HEK293 (cell line): ENCODE results near the gene PRR36.

Experiments used
- CTCF ChIA-PET: fragments of 350-600 bp; formaldehyde crosslinking; extraction: SDS; loops from one replicate; lab custom pipeline; 2021; ENCODE audit warnings: antibody characterized with exemption; lab: Yijun Ruan, JAX
- POLR2A ChIA-PET: fragments of 300-600 bp; formaldehyde crosslinking; extraction: SDS; loops from one replicate; lab custom pipeline; 2020; ENCODE audit warnings: antibody characterized with exemption, inconsistent platforms; lab: Yijun Ruan, JAX
- H3K27ac ChIP-seq: fragments of 200-500 bp; sonication (Bioruptor generic); 2 replicates; pipeline ENCODE4 v1.5.1; 2014; ENCODE audit warnings: low read depth, low read length, control low read depth, inconsistent platforms; ENCODE audit errors: extremely low read depth
- H3K36me3 ChIP-seq, 2 experiments: fragments of 200-500 bp in 1 of 2; sonication (Bioruptor generic) in 1 of 2; 1 replicate in 1 of 2; 2 replicates in 1 of 2; pipeline ENCODE4 v1.5.1; 2014 to 2017; ENCODE audit warnings: inconsistent platforms in 2 of 2, low read length in 2 of 2; ENCODE audit not compliant: control insufficient read depth in 2 of 2, insufficient read depth in 1 of 2
- H3K4me1 ChIP-seq: fragments of 200-500 bp; sonication (Bioruptor generic); 2 replicates; pipeline ENCODE4 v1.5.1; 2014; ENCODE audit warnings: mild to moderate bottlenecking, low read length, inconsistent platforms; ENCODE audit not compliant: control insufficient read depth, insufficient read depth
- H3K4me3 ChIP-seq: 2 replicates; pipeline ENCODE4 v1.5.1; 2011; ENCODE audit warnings: low read depth, mild to moderate bottlenecking, control low read depth, low read length, moderate library complexity
- H3K9me3 ChIP-seq: fragments of 200-500 bp; sonication (Bioruptor generic); 2 replicates; pipeline ENCODE4 v1.5.1; 2014; ENCODE audit warnings: low read depth, low read length, inconsistent platforms; ENCODE audit not compliant: control insufficient read depth, insufficient read depth
- BCL11B ChIP-seq: fragments of 450-650 bp; formaldehyde crosslinking; IDR thresholded peaks from 2 replicates; pipeline ENCODE4 v1.5.1; 2016; ENCODE audit warnings: low read depth, missing biosample characterization, missing genetic modification characterization
- GLI4 ChIP-seq: fragments of 450-650 bp; formaldehyde crosslinking; IDR thresholded peaks from 2 replicates; pipeline ENCODE4 v1.5.1; 2016; ENCODE audit warnings: missing biosample characterization, missing genetic modification characterization
- TRIM28 ChIP-seq: IDR thresholded peaks from 2 replicates; pipeline ENCODE4 v1.6.1; 2011; ENCODE audit warnings: low read length, control low read depth, borderline replicate concordance
- ZBTB20 ChIP-seq: fragments of 450-650 bp; formaldehyde crosslinking; IDR thresholded peaks from 2 replicates; pipeline ENCODE4 v1.5.1; 2016; ENCODE audit warnings: missing biosample characterization, missing genetic modification characterization
- ZBTB48 ChIP-seq: fragments of 450-650 bp; formaldehyde crosslinking; IDR thresholded peaks from 2 replicates; pipeline ENCODE4 v1.5.1; 2016; ENCODE audit warnings: missing biosample characterization, missing genetic modification characterization
- ZFP69B ChIP-seq: fragments of 450-650 bp; formaldehyde crosslinking; IDR thresholded peaks from 2 replicates; pipeline ENCODE4 v1.5.1; 2016; ENCODE audit warnings: missing biosample characterization, missing genetic modification characterization
- ZNF16 ChIP-seq: fragments of 450-650 bp; formaldehyde crosslinking; IDR thresholded peaks from 2 replicates; pipeline ENCODE4 v1.5.1; 2016; ENCODE audit warnings: low read depth, missing biosample characterization, missing genetic modification characterization
- ZNF174 ChIP-seq: fragments of 450-650 bp; formaldehyde crosslinking; IDR thresholded peaks from 2 replicates; pipeline ENCODE4 v1.5.0; 2017; ENCODE audit warnings: missing biosample characterization, mild to moderate bottlenecking, missing genetic modification characterization
- ZNF202 ChIP-seq: fragments of 450-650 bp; formaldehyde crosslinking; IDR thresholded peaks from 2 replicates; pipeline ENCODE4 v1.5.1; 2016; ENCODE audit warnings: missing biosample characterization, missing genetic modification characterization, borderline replicate concordance
- ZNF221 ChIP-seq: fragments of 450-650 bp; formaldehyde crosslinking; IDR thresholded peaks from 2 replicates; pipeline ENCODE4 v1.5.1; 2017; ENCODE audit warnings: missing biosample characterization, missing genetic modification characterization, borderline replicate concordance
- ZNF23 ChIP-seq: fragments of 450-650 bp; formaldehyde crosslinking; IDR thresholded peaks from 2 replicates; pipeline ENCODE4 v1.5.1; 2016; ENCODE audit warnings: missing biosample characterization, missing genetic modification characterization, borderline replicate concordance
- ZNF302 ChIP-seq: fragments of 450-650 bp; formaldehyde crosslinking; IDR thresholded peaks from 2 replicates; pipeline ENCODE4 v1.5.1; 2016; ENCODE audit warnings: missing biosample characterization, missing genetic modification characterization, low read depth
- ZNF514 ChIP-seq: fragments of 450-650 bp; formaldehyde crosslinking; IDR thresholded peaks from 2 replicates; pipeline ENCODE4 v1.5.1; 2016; ENCODE audit warnings: missing biosample characterization, missing genetic modification characterization
- ZNF558 ChIP-seq: fragments of 450-650 bp; formaldehyde crosslinking; IDR thresholded peaks from 2 replicates; pipeline ENCODE4 v1.5.1; 2016; ENCODE audit warnings: missing biosample characterization, missing genetic modification characterization
- ZNF585B ChIP-seq: fragments of 450-650 bp; formaldehyde crosslinking; IDR thresholded peaks from 2 replicates; pipeline ENCODE4 v1.5.1; 2016; ENCODE audit warnings: missing biosample characterization, missing genetic modification characterization
- ZNF623 ChIP-seq: fragments of 450-650 bp; formaldehyde crosslinking; IDR thresholded peaks from 2 replicates; pipeline ENCODE4 v1.5.1; 2016; ENCODE audit warnings: missing biosample characterization, missing genetic modification characterization
- ZNF624 ChIP-seq: fragments of 450-650 bp; formaldehyde crosslinking; IDR thresholded peaks from 2 replicates; pipeline ENCODE4 v1.5.1; 2017; ENCODE audit warnings: missing biosample characterization, missing genetic modification characterization
- ZNF664 ChIP-seq: fragments of 450-650 bp; formaldehyde crosslinking; IDR thresholded peaks from 2 replicates; pipeline ENCODE4 v1.5.1; 2016; ENCODE audit warnings: missing biosample characterization, missing genetic modification characterization
- ZNF670 ChIP-seq: fragments of 450-650 bp; formaldehyde crosslinking; IDR thresholded peaks from 2 replicates; pipeline ENCODE4 v1.5.1; 2016; ENCODE audit warnings: missing biosample characterization, missing genetic modification characterization, low read depth
- TF ChIP-seq, protein P1 (sequence below): fragments of 450-650 bp; formaldehyde crosslinking; IDR thresholded peaks from 2 replicates; pipeline ENCODE4 v1.5.1; 2017; ENCODE audit warnings: missing biosample characterization, missing genetic modification characterization
- TF ChIP-seq, protein P2 (sequence below): fragments of 450-650 bp; IDR thresholded peaks from 2 replicates; pipeline ENCODE4 v1.5.1; 2018; ENCODE audit warnings: missing biosample characterization, missing genetic modification characterization
- TF ChIP-seq, protein P3 (sequence below): fragments of 450-650 bp; formaldehyde crosslinking; IDR thresholded peaks from 2 replicates; pipeline ENCODE4 v1.5.1; 2016; ENCODE audit warnings: missing biosample characterization, missing genetic modification characterization
- TF ChIP-seq, protein P4 (sequence below): fragments of 450-650 bp; formaldehyde crosslinking; IDR thresholded peaks from 2 replicates; pipeline ENCODE4 v1.5.1; 2016; ENCODE audit warnings: missing biosample characterization, missing genetic modification characterization
- TF ChIP-seq, protein P5 (sequence below): fragments of 450-650 bp; formaldehyde crosslinking; IDR thresholded peaks from 2 replicates; pipeline ENCODE4 v1.5.1; 2016; ENCODE audit warnings: missing biosample characterization, missing genetic modification characterization, borderline replicate concordance

Gene PRR36

DNA sequence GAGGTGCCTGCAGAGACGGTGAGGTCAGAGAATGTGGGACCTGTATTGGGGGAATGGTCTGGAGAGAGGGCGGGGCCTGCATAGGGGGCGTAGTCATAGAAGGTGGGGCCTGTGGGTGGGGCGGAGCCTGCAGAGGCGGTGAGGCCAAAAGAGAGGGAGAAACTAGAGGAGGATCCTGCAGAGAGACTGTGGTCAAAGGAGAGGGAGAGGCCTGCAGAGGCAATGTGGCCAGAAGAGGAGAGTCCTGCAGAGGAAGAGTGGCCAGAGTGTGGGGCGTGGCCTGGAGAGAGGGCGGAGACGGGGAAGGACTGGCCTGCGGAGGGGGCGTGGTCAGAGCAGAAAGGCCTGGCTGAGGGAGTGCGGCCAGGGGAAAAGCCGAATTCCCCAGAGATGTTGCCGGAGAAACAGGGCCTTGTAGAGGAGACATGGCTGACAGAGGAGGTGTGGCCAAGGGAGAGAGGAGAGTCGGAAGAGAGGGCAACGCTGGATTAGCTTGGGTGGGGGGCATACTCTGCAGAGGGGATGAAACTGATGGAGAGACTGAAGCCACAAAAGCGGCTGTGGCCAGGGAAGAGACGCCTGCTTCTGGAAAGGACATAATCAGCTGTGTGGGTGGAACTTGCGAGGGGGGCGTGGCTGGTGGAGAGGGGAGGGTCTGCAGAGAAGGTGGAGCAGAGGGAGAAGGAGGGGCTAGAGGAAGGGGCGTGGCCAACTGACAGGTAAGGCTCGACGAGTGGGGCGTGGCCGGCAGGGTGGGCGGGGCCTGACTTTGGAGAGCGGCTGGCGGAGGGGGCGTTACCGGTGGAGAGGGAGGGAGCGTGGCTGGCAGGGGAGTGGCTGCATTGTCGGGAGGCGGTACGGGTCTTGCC is 2.5 kb downstream of the PRR36 start:
- peaks cover 6% of the 10 kb centered on the region for H3K4me1 ChIP-seq
- no peaks in the 10 kb centered on the region for H3K9me3 ChIP-seq
- no peaks in the 10 kb centered on the region for H3K36me3 ChIP-seq
- peak overlapping the region; percentile 12; the same call in 1 of the 2 replicates for H3K4me3 ChIP-seq
- CTCF ChIA-PET: interaction anchor here (0.6 to 1.6 kb wide), 4 partner anchors 11 to 356 kb away, joined by 3 to 4 read pairs (median 4); no protein-coding TSS in a partner anchor
- POLR2A ChIA-PET: interaction anchor here (0.6 to 2.5 kb wide), 6 partner anchors 12 to 53 kb away, joined by 3 to 15 read pairs (median 5); partner anchors contain the start of genes LRRC8E, MAP2K7 and SNAPC2
- peak overlapping the region; percentile 56 for H3K27ac ChIP-seq
- TF ChIP-seq BCL11B (tag by site-specific recombination) (peak; percentile 91), TRIM28 (no peak), ZNF23 (tag by site-specific recombination) (no peak), ZNF202 (no peak), ZFP69B (tag by site-specific recombination) (no peak; the same call in 1 of the 2 replicates), ZNF585B (tag by site-specific recombination) (no peak), ZBTB20 (no peak; the same call in 1 of the 2 replicates), ZNF670 (tag by site-specific recombination) (no peak), ZNF514 (tag by site-specific recombination) (no peak), ZNF302 (no peak), ZNF664 (tag by site-specific recombination) (no peak), ZBTB48 (tag by site-specific recombination) (no peak), ZNF624 (tag by site-specific recombination) (no peak), ZNF16 (tag by site-specific recombination) (no peak; the same call in 1 of the 2 replicates), ZNF623 (tag by site-specific recombination) (no peak), ZNF174 (tag by site-specific recombination) (no peak), GLI4 (tag by site-specific recombination) (no peak), ZNF221 (no peak), ZNF558 (no peak)
- TF ChIP-seq, protein P1, sequence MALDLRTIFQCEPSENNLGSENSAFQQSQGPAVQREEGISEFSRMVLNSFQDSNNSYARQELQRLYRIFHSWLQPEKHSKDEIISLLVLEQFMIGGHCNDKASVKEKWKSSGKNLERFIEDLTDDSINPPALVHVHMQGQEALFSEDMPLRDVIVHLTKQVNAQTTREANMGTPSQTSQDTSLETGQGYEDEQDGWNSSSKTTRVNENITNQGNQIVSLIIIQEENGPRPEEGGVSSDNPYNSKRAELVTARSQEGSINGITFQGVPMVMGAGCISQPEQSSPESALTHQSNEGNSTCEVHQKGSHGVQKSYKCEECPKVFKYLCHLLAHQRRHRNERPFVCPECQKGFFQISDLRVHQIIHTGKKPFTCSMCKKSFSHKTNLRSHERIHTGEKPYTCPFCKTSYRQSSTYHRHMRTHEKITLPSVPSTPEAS (tag by site-specific recombination): no peak
- TF ChIP-seq, protein P2, sequence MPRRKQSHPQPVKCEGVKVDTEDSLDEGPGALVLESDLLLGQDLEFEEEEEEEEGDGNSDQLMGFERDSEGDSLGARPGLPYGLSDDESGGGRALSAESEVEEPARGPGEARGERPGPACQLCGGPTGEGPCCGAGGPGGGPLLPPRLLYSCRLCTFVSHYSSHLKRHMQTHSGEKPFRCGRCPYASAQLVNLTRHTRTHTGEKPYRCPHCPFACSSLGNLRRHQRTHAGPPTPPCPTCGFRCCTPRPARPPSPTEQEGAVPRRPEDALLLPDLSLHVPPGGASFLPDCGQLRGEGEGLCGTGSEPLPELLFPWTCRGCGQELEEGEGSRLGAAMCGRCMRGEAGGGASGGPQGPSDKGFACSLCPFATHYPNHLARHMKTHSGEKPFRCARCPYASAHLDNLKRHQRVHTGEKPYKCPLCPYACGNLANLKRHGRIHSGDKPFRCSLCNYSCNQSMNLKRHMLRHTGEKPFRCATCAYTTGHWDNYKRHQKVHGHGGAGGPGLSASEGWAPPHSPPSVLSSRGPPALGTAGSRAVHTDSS (tag by site-specific recombination): no peak
- TF ChIP-seq, protein P3, sequence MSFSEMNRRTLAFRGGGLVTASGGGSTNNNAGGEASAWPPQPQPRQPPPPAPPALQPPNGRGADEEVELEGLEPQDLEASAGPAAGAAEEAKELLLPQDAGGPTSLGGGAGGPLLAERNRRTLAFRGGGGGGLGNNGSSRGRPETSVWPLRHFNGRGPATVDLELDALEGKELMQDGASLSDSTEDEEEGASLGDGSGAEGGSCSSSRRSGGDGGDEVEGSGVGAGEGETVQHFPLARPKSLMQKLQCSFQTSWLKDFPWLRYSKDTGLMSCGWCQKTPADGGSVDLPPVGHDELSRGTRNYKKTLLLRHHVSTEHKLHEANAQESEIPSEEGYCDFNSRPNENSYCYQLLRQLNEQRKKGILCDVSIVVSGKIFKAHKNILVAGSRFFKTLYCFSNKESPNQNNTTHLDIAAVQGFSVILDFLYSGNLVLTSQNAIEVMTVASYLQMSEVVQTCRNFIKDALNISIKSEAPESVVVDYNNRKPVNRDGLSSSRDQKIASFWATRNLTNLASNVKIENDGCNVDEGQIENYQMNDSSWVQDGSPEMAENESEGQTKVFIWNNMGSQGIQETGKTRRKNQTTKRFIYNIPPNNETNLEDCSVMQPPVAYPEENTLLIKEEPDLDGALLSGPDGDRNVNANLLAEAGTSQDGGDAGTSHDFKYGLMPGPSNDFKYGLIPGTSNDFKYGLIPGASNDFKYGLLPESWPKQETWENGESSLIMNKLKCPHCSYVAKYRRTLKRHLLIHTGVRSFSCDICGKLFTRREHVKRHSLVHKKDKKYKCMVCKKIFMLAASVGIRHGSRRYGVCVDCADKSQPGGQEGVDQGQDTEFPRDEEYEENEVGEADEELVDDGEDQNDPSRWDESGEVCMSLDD: no peak
- TF ChIP-seq, protein P4, sequence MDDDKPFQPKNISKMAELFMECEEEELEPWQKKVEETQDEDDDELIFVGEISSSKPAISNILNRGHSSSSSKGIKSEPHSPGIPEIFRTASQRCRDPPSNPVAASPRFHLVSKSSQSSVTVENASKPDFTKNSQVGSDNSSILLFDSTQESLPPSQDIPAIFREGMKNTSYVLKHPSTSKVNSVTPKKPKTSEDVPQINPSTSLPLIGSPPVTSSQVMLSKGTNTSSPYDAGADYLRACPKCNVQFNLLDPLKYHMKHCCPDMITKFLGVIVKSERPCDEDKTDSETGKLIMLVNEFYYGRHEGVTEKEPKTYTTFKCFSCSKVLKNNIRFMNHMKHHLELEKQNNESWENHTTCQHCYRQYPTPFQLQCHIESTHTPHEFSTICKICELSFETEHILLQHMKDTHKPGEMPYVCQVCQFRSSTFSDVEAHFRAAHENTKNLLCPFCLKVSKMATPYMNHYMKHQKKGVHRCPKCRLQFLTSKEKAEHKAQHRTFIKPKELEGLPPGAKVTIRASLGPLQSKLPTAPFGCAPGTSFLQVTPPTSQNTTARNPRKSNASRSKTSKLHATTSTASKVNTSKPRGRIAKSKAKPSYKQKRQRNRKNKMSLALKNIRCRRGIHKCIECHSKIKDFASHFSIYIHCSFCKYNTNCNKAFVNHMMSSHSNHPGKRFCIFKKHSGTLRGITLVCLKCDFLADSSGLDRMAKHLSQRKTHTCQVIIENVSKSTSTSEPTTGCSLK (tag by site-specific recombination): no peak
- TF ChIP-seq, protein P5, sequence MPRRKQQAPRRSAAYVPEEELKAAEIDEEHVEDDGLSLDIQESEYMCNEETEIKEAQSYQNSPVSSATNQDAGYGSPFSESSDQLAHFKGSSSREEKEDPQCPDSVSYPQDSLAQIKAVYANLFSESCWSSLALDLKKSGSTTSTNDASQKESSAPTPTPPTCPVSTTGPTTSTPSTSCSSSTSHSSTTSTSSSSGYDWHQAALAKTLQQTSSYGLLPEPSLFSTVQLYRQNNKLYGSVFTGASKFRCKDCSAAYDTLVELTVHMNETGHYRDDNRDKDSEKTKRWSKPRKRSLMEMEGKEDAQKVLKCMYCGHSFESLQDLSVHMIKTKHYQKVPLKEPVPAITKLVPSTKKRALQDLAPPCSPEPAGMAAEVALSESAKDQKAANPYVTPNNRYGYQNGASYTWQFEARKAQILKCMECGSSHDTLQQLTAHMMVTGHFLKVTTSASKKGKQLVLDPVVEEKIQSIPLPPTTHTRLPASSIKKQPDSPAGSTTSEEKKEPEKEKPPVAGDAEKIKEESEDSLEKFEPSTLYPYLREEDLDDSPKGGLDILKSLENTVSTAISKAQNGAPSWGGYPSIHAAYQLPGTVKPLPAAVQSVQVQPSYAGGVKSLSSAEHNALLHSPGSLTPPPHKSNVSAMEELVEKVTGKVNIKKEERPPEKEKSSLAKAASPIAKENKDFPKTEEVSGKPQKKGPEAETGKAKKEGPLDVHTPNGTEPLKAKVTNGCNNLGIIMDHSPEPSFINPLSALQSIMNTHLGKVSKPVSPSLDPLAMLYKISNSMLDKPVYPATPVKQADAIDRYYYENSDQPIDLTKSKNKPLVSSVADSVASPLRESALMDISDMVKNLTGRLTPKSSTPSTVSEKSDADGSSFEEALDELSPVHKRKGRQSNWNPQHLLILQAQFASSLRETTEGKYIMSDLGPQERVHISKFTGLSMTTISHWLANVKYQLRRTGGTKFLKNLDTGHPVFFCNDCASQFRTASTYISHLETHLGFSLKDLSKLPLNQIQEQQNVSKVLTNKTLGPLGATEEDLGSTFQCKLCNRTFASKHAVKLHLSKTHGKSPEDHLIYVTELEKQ (tag by site-specific recombination): no peak
